K562 (cell line): ENCODE data around the gene TMEM87B. TPM values are rescaled to one million over a fixed set of nuclear protein-coding genes. Genes with fewer than 3 reads are reported as not detected.

Source experiments
- AFF1 ChIP-seq, 2 experiments: fragments of 450-650 bp; IDR thresholded peaks; 2 replicates each; pipeline ENCODE4 v1.6.1; 2018; ENCODE audit warnings: mild to moderate bottlenecking in 2 of 2, low read depth in 1 of 2; ENCODE audit not compliant: partially characterized antibody in 2 of 2
- BRD4 ChIP-seq: fragments of 200-600 bp; sonication (generic); IDR thresholded peaks from 2 replicates; pipeline ENCODE4 v1.6.1; 2017; ENCODE audit warnings: inconsistent platforms
- E4F1 ChIP-seq: fragments of 250-450 bp; sonication (Bioruptor Pico); IDR thresholded peaks from 2 replicates; pipeline ENCODE4 v1.5.0; 2021; ENCODE audit warnings: mild to moderate bottlenecking, borderline replicate concordance
- HMGN3 ChIP-seq: IDR thresholded peaks from 2 replicates; pipeline ENCODE4 v1.6.1; 2011; ENCODE audit warnings: borderline replicate concordance, low read depth, mild to moderate bottlenecking, mixed read lengths, low read length; ENCODE audit not compliant: insufficient read length; ENCODE audit errors: extremely low read depth
- KLF1 ChIP-seq: fragments of 450-650 bp; IDR thresholded peaks from 2 replicates; pipeline ENCODE4 v1.6.1; 2016; ENCODE audit warnings: missing genetic modification characterization, missing compliant biosample characterization
- NFRKB ChIP-seq: fragments of 450-650 bp; IDR thresholded peaks from 2 replicates; pipeline ENCODE4 v1.6.1; 2016; ENCODE audit warnings: low read depth
- RBM34 ChIP-seq: fragments of 200-400 bp; formaldehyde crosslinking; IDR thresholded peaks from 2 replicates; pipeline ENCODE4 v1.6.1; 2018; ENCODE audit warnings: low read length, borderline replicate concordance; ENCODE audit not compliant: insufficient read depth
- STAT6 ChIP-seq: sonication (generic); formaldehyde crosslinking; IDR thresholded peaks from 2 replicates; pipeline ENCODE4 v1.8.1; 2023; ENCODE audit warnings: mild to moderate bottlenecking, missing genetic modification reagents
- ZNF165 ChIP-seq: fragments of 250-450 bp; sonication (Bioruptor Pico); IDR thresholded peaks from 2 replicates; pipeline ENCODE4 v1.4.0; 2020; ENCODE audit warnings: borderline replicate concordance
- ZNF212 ChIP-seq: fragments of 450-650 bp; formaldehyde crosslinking; IDR thresholded peaks from 2 replicates; pipeline ENCODE4 v1.4.0; 2020; ENCODE audit warnings: mild to moderate bottlenecking
- ZNF3 ChIP-seq: fragments of 250-450 bp; sonication (Bioruptor Pico); IDR thresholded peaks from 2 replicates; pipeline ENCODE4 v1.5.0; 2021; ENCODE audit warnings: mild to moderate bottlenecking, moderate library complexity
- ZNF347 ChIP-seq: fragments of 450-650 bp; formaldehyde crosslinking; IDR thresholded peaks from 2 replicates; pipeline ENCODE4 v1.4.0; 2020; ENCODE audit warnings: low read depth, mild to moderate bottlenecking, moderate library complexity
- polyA plus RNA-seq, 8 experiments: library from polyadenylated mRNA; depleted of rRNA in 4 of 8; stranded (reverse) in 5 of 8; unstranded in 3 of 8; fragments of >200 nt; fragmentation: Nextera tagmentation in 2 of 8; fragmentation: Illumina TruSeq in 1 of 8; extraction: Ambion mirVana in 2 of 8; extraction: Trizol in 1 of 8; gene quantifications; 2 replicates each; pipeline versions ENCODE4 v1.2.1 to v1.2.3, GENCODE V29; 2011 to 2014; ENCODE audit warnings: inconsistent platforms in 1 of 8, missing spikeins in 1 of 8
- total RNA-seq, 7 experiments: library from RNA; depleted of rRNA in 6 of 7; stranded (reverse); fragments of >200 nt in 6 of 7; fragmentation: Illumina TruSeq in 2 of 7; extraction: Trizol in 2 of 7; gene quantifications; 2 replicates each; pipeline versions ENCODE4 v1.2.1 to v1.2.3, GENCODE V29; 2011 to 2021; ENCODE audit warnings: low replicate concordance in 1 of 7

TMEM87B gene
- total and polyA plus RNA-seq, 9 of the 15 experiments (the other 6 are each of a cell fraction or from before 2014, with no cell fraction given), result 3.7 to 17.1 (median 11.0) TPM

GRCh38 chr2:112053917-112054846, 887 bp upstream of the TMEM87B start (continued):
- TF ChIP-seq AFF1 (IDR thresholded peaks at IDR 0.05; ENCODE audit: low read depth in 1 of 2, partially characterized antibody in 2 of 2) (no peak), ZNF212 (CRISPR knock-in tag) (no peak), STAT6 (no peak), ZNF3 (CRISPR knock-in tag) (no peak), KLF1 (tag) (no peak), HMGN3 (no peak), ZNF165 (no peak), E4F1 (CRISPR knock-in tag) (no peak), ZNF347 (CRISPR knock-in tag) (no peak), NFRKB (0 out of 2 replicates have a peak, but pooled peaks have one; percentile 23), BRD4 (no peak), RBM34 (no peak)
